Thymus (tissue), 11 donors: ENCODE results near the gene IL36RN. TPM values are rescaled to one million over a fixed set of nuclear protein-coding genes. Genes with fewer than 3 reads are reported as not detected.

ENCODE experiments used
- DNase-seq, 9 donors: peaks; one replicate each; pipeline ENCODE4 v3.0.0-alpha.2; 2013; ENCODE audit warnings: low spot score in 9 of 9, low read depth in 6 of 9, missing footprints in 1 of 9
- H3K27ac ChIP-seq, 2 donors: one replicate each; pipeline ENCODE4 v1.5.1; 2013; ENCODE audit warnings: control low read depth in 1 of 2, low read depth in 1 of 2, low read length in 1 of 2, mild to moderate bottlenecking in 1 of 2, moderate library complexity in 1 of 2
- H3K27me3 ChIP-seq, 2 donors: one replicate each; pipeline ENCODE4 v1.5.1; 2013; ENCODE audit warnings: low read length in 1 of 2; ENCODE audit not compliant: control insufficient read depth in 2 of 2, insufficient read depth in 1 of 2
- H3K36me3 ChIP-seq, 2 donors: one replicate each; pipeline ENCODE4 v1.5.1; 2013; ENCODE audit warnings: low read length in 1 of 2, mild to moderate bottlenecking in 1 of 2, moderate library complexity in 1 of 2; ENCODE audit not compliant: control insufficient read depth in 2 of 2, insufficient read depth in 2 of 2
- H3K4me1 ChIP-seq, 2 donors: one replicate each; pipeline ENCODE4 v1.5.1; 2013; ENCODE audit warnings: low read length in 2 of 2; ENCODE audit not compliant: control insufficient read depth in 2 of 2, insufficient read depth in 2 of 2
- H3K4me3 ChIP-seq, 2 donors: one replicate each; pipeline ENCODE4 v1.5.1; 2013; ENCODE audit warnings: low read length in 2 of 2, control low read depth in 1 of 2, mild to moderate bottlenecking in 1 of 2
- H3K9me3 ChIP-seq, 2 donors: one replicate each; pipeline ENCODE4 v1.5.1; 2013; ENCODE audit warnings: low read length in 1 of 2, mild to moderate bottlenecking in 1 of 2; ENCODE audit not compliant: control insufficient read depth in 2 of 2, insufficient read depth in 1 of 2
- WGBS: extraction: QIAGEN DNeasy Blood & Tissue Kit; methylation state at CpG from one replicate; pipeline ENCODE4 v1.1.7; 2013; 5-methylcytosine and 5-hydroxymethylcytosine counted together
- polyA plus RNA-seq: library from polyadenylated mRNA; stranded (reverse); fragments of 200-250 nt; gene quantifications from one replicate; pipeline ENCODE4 v1.2.3, GENCODE V29; 2013
- total RNA-seq: library from RNA; stranded (reverse); fragments of 120-200 nt; gene quantifications from one replicate; pipeline ENCODE4 v1.2.4, GENCODE V29; 2013
- donor health status: healthy.

The IL36RN gene
- total and polyA plus RNA-seq, 2 donors, result 0.09 to 2.4 TPM

GRCh38 chr2:113102133-113102532, 43.1 kb downstream of the IL36RN start:
- H3K9me3 ChIP-seq, result peaks cover 0 to 4% of the 10 kb centered on the region in 2 donors
- H3K27me3 ChIP-seq, result no peaks in the 10 kb centered on the region
- H3K4me1 ChIP-seq, result no peaks in the 10 kb centered on the region
- H3K4me3 ChIP-seq, result no peak overlapping the region
- no peak for DNase-seq
- 97% methylated on average over 2 of the region's 2 CpGs for WGBS
- no peaks in the 10 kb centered on the region for H3K36me3 ChIP-seq
- H3K27ac ChIP-seq, result no peak overlapping the region

- H3K27ac ChIP-seq, result no peak overlapping the region
- no peaks in the 10 kb centered on the region for H3K4me1 ChIP-seq
- 97% methylated on average over 4 of the region's 4 CpGs for WGBS
- peaks cover 0 to 4% of the 10 kb centered on the region in 2 donors for H3K9me3 ChIP-seq
- no peaks in the 10 kb centered on the region for H3K36me3 ChIP-seq
- H3K27me3 ChIP-seq, result no peaks in the 10 kb centered on the region
- no peak for DNase-seq
- no peak overlapping the region for H3K4me3 ChIP-seq
Measured at GRCh38 chr2:113103277-113103676, 44.3 kb downstream of the IL36RN start.

- Histone ChIP-seq H3K27me3 (no peaks in the 10 kb centered on the region), H3K9me3 (peaks cover 0 to 3% of the 10 kb centered on the region in 2 donors), H3K4me3 (no peak overlapping the region), H3K27ac (no peak overlapping the region), H3K4me1 (no peaks in the 10 kb centered on the region), H3K36me3 (no peaks in the 10 kb centered on the region)
- DNase-seq, result no peak
- WGBS, result 97% methylated on average over 3 of the region's 3 CpGs
Measured at GRCh38 chr2:113104054-113104611, 45.1 kb downstream of the IL36RN start.

GRCh38 chr2:113105047-113105785, 46.2 kb downstream of the IL36RN start:
- Histone ChIP-seq H3K4me3 (no peak overlapping the region), H3K4me1 (no peaks in the 10 kb centered on the region), H3K27ac (no peak overlapping the region), H3K27me3 (no peaks in the 10 kb centered on the region), H3K9me3 (no peaks in the 10 kb centered on the region), H3K36me3 (no peaks in the 10 kb centered on the region)
- no peak for DNase-seq
- WGBS, result 87% methylated on average over 6 of the region's 6 CpGs

GRCh38 chr2:113111121-113111520, 52.1 kb downstream of the IL36RN start:
- 87% methylated on average over 3 of the region's 3 CpGs for WGBS
- H3K9me3 ChIP-seq, result no peaks in the 10 kb centered on the region
- no peaks in the 10 kb centered on the region for H3K36me3 ChIP-seq
- no peaks in the 10 kb centered on the region for H3K27me3 ChIP-seq
- DNase-seq, result no peak
- no peak overlapping the region for H3K27ac ChIP-seq
- no peak overlapping the region for H3K4me3 ChIP-seq
- peaks cover 5 to 9% of the 10 kb centered on the region in 2 donors for H3K4me1 ChIP-seq

GRCh38 chr2:113111823-113112287, 52.9 kb downstream of the IL36RN start:
- WGBS, result 78% methylated on average over 6 of the region's 6 CpGs
- H3K27me3 ChIP-seq, result no peaks in the 10 kb centered on the region
- no peak for DNase-seq

GRCh38 chr2:113112441-113112840, 53.4 kb downstream of the IL36RN start:
- no peak overlapping the region for H3K4me3 ChIP-seq
- H3K36me3 ChIP-seq, result no peaks in the 10 kb centered on the region
- peaks cover 0 to 2% of the 10 kb centered on the region in 2 donors for H3K9me3 ChIP-seq
- 97% methylated on average over 8 of the region's 8 CpGs for WGBS
- peaks cover 10 to 19% of the 10 kb centered on the region in 2 donors for H3K4me1 ChIP-seq
- no peaks in the 10 kb centered on the region for H3K27me3 ChIP-seq
- no peak for DNase-seq
- no peak overlapping the region for H3K27ac ChIP-seq

More at GRCh38 chr2:113111823-113112287, 52.9 kb downstream of the IL36RN start:
- no peaks in the 10 kb centered on the region for H3K36me3 ChIP-seq
- H3K27ac ChIP-seq, result no peak overlapping the region
- no peak overlapping the region for H3K4me3 ChIP-seq
- H3K4me1 ChIP-seq, result peaks cover 10 to 17% of the 10 kb centered on the region in 2 donors
- H3K9me3 ChIP-seq, result peaks cover 0 to 2% of the 10 kb centered on the region in 2 donors

- DNase-seq, result no peak
- Histone ChIP-seq H3K27ac (no peak overlapping the region), H3K4me1 (peaks cover 10 to 19% of the 10 kb centered on the region in 2 donors), H3K4me3 (no peak overlapping the region), H3K27me3 (no peaks in the 10 kb centered on the region), H3K9me3 (peaks cover 0 to 2% of the 10 kb centered on the region in 2 donors), H3K36me3 (no peaks in the 10 kb centered on the region)
- WGBS, result 81% methylated on average over 6 of the region's 6 CpGs
Measured at GRCh38 chr2:113112871-113113270, 53.9 kb downstream of the IL36RN start.

- no peaks in the 10 kb centered on the region for H3K27me3 ChIP-seq
- H3K36me3 ChIP-seq, result no peaks in the 10 kb centered on the region
- H3K9me3 ChIP-seq, result peaks cover 0 to 2% of the 10 kb centered on the region in 2 donors
- no peak overlapping the region for H3K27ac ChIP-seq
- WGBS, result 70% methylated on average over 3 of the region's 3 CpGs
- DNase-seq, result no peak
- peaks cover 10 to 19% of the 10 kb centered on the region in 2 donors for H3K4me1 ChIP-seq
- H3K4me3 ChIP-seq, result no peak overlapping the region
Measured at GRCh38 chr2:113113807-113114206, 54.8 kb downstream of the IL36RN start.
